ENCODE results near the gene RAD17.

The RAD17 gene

DNA sequence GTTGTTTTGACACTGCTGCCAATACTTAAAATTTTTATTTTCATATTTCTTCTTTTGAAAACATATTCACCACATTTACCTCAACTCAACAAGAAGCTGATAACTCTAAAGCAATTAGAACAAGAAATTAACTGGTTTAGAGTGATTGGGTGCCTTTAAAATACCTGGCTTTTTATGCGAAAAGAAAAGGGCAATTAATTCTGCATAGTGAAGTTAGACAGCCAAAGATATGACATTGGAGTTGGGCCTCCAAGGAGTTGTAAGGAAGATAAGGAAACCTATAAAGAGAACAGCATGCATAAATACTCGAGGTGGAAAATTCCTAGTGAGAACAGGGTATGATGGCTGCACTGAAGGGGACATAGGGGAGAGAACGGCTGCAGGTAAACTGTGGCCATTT, 9.9 kb upstream of the RAD17 start:
- ATAC-seq (ENCODE audit: low read depth), result no peak
- DNase-seq (ENCODE audit: low spot score), result no peak
- H3K4me3 ChIP-seq (ENCODE audit: severe bottlenecking), result no peak overlapping the region
- H3K27me3 ChIP-seq (ENCODE audit: insufficient read depth, poor library complexity, severe bottlenecking), result no peaks in the 10 kb centered on the region
- peaks cover 32% of the 10 kb centered on the region for H3K36me3 ChIP-seq (ENCODE audit: low read depth)
- no peaks in the 10 kb centered on the region for H3K4me1 ChIP-seq (ENCODE audit: insufficient read depth, poor library complexity, severe bottlenecking)
- no peak overlapping the region for H3K27ac ChIP-seq (ENCODE audit: poor library complexity, severe bottlenecking)
- H3K9me3 ChIP-seq (ENCODE audit: severe bottlenecking), result no peaks in the 10 kb centered on the region
- TF ChIP-seq, protein P1, sequence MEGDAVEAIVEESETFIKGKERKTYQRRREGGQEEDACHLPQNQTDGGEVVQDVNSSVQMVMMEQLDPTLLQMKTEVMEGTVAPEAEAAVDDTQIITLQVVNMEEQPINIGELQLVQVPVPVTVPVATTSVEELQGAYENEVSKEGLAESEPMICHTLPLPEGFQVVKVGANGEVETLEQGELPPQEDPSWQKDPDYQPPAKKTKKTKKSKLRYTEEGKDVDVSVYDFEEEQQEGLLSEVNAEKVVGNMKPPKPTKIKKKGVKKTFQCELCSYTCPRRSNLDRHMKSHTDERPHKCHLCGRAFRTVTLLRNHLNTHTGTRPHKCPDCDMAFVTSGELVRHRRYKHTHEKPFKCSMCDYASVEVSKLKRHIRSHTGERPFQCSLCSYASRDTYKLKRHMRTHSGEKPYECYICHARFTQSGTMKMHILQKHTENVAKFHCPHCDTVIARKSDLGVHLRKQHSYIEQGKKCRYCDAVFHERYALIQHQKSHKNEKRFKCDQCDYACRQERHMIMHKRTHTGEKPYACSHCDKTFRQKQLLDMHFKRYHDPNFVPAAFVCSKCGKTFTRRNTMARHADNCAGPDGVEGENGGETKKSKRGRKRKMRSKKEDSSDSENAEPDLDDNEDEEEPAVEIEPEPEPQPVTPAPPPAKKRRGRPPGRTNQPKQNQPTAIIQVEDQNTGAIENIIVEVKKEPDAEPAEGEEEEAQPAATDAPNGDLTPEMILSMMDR (IDR thresholded peaks at IDR 0.05; ENCODE audit: poor library complexity, severe bottlenecking), result no peak

DNA sequence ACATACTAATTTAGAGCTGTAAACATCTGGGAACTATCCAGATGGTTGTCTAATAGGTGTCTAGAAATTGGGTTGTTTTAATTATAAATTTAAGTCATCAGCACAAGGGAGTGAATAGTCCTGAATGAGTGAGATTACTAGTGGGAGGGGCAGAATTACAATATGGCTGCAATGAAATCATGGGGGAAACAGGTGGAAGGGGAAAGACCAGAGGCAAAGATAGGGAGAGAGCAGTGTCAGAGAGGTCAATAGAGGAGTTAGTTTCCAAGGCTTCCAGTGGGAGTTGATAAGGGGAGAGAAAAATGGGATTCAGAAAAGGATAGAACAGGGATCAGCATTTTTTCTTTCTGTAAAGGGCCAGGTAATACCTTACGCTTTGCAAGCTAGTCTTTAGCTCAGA, 9.2 kb upstream of the RAD17 start:
- no peak overlapping the region for H3K4me3 ChIP-seq (ENCODE audit: severe bottlenecking)
- H3K4me1 ChIP-seq (ENCODE audit: insufficient read depth, poor library complexity, severe bottlenecking), result no peaks in the 10 kb centered on the region
- no peaks in the 10 kb centered on the region for H3K27me3 ChIP-seq (ENCODE audit: insufficient read depth, poor library complexity, severe bottlenecking)
- TF ChIP-seq, protein P1 (IDR thresholded peaks at IDR 0.05; ENCODE audit: poor library complexity, severe bottlenecking), result no peak
- DNase-seq (ENCODE audit: low spot score), result no peak
- H3K36me3 ChIP-seq (ENCODE audit: low read depth), result peaks cover 34% of the 10 kb centered on the region
- H3K27ac ChIP-seq (ENCODE audit: poor library complexity, severe bottlenecking), result no peak overlapping the region
- no peaks in the 10 kb centered on the region for H3K9me3 ChIP-seq (ENCODE audit: severe bottlenecking)
- ATAC-seq (ENCODE audit: low read depth), result 0 out of 3 replicates have a peak, but pooled peaks have one; percentile 17

- ATAC-seq (ENCODE audit: low read depth) (no peak), DNase-seq (ENCODE audit: low spot score) (no peak)
- peaks cover 6% of the 10 kb centered on the region for H3K4me1 ChIP-seq (ENCODE audit: insufficient read depth, poor library complexity, severe bottlenecking)
- H3K9me3 ChIP-seq (ENCODE audit: severe bottlenecking), result no peaks in the 10 kb centered on the region
- H3K4me3 ChIP-seq (ENCODE audit: severe bottlenecking), result no peak overlapping the region
- no peaks in the 10 kb centered on the region for H3K27me3 ChIP-seq (ENCODE audit: insufficient read depth, poor library complexity, severe bottlenecking)
- H3K36me3 ChIP-seq (ENCODE audit: low read depth), result peaks cover 60% of the 10 kb centered on the region
- TF ChIP-seq, protein P1 (IDR thresholded peaks at IDR 0.05; ENCODE audit: poor library complexity, severe bottlenecking), result peak; percentile 31
- no peak overlapping the region for H3K27ac ChIP-seq (ENCODE audit: poor library complexity, severe bottlenecking)
These were observed 5.2 kb upstream of the RAD17 start for GRCh38 chr5:69364414-69364813.

GRCh38 chr5:69364850-69365249, 4.8 kb upstream of the RAD17 start:
- Histone ChIP-seq H3K4me1 (ENCODE audit: insufficient read depth, poor library complexity, severe bottlenecking) (peaks cover 6% of the 10 kb centered on the region), H3K4me3 (ENCODE audit: severe bottlenecking) (no peak overlapping the region), H3K27ac (ENCODE audit: poor library complexity, severe bottlenecking) (no peak overlapping the region), H3K9me3 (ENCODE audit: severe bottlenecking) (no peaks in the 10 kb centered on the region), H3K36me3 (ENCODE audit: low read depth) (peaks cover 60% of the 10 kb centered on the region), H3K27me3 (ENCODE audit: insufficient read depth, poor library complexity, severe bottlenecking) (no peaks in the 10 kb centered on the region)
- ATAC-seq (ENCODE audit: low read depth), result no peak
- DNase-seq (ENCODE audit: low spot score), result no peak
- TF ChIP-seq, protein P1 (IDR thresholded peaks at IDR 0.05; ENCODE audit: poor library complexity, severe bottlenecking), result no peak

- peaks cover 24% of the 10 kb centered on the region for H3K4me1 ChIP-seq (ENCODE audit: insufficient read depth, poor library complexity, severe bottlenecking)
- H3K4me3 ChIP-seq (ENCODE audit: severe bottlenecking), result peak overlapping the region; percentile 69
- H3K27ac ChIP-seq (ENCODE audit: poor library complexity, severe bottlenecking), result no peak overlapping the region
- ATAC-seq (ENCODE audit: low read depth) (no peak), DNase-seq (ENCODE audit: low spot score) (no peak)
- H3K27me3 ChIP-seq (ENCODE audit: insufficient read depth, poor library complexity, severe bottlenecking), result no peaks in the 10 kb centered on the region
- TF ChIP-seq, protein P1 (IDR thresholded peaks at IDR 0.05; ENCODE audit: poor library complexity, severe bottlenecking), result no peak
- H3K36me3 ChIP-seq (ENCODE audit: low read depth), result peaks cover 71% of the 10 kb centered on the region
- no peaks in the 10 kb centered on the region for H3K9me3 ChIP-seq (ENCODE audit: severe bottlenecking)
These were observed 1.8 kb upstream of the RAD17 start for GRCh38 chr5:69367697-69368279.

Data from RWPE2 (cell line).